ENCODE data around the gene IFI27.

IFI27 gene

GRCh38 chr14:94103554-94104150 lies 6.9 kb upstream of the IFI27 start:
- H3K27me3 ChIP-seq (ENCODE audit: insufficient read depth, insufficient read length) = no peaks in the 10 kb centered on the region
- no peaks in the 10 kb centered on the region for H3K4me1 ChIP-seq (ENCODE audit: insufficient read depth, insufficient read length)
- H3K4me3 ChIP-seq (ENCODE audit: insufficient read length, low read depth) = no peak overlapping the region
- TF ChIP-seq ZNF274 (IDR thresholded peaks at IDR 0.05; ENCODE audit: low read depth, low read length) (no peak), YY1 (IDR thresholded peaks at IDR 0.05; ENCODE audit: insufficient read depth, insufficient read length) (no peak), SUZ12 (IDR thresholded peaks at IDR 0.05; ENCODE audit: extremely low read depth, insufficient read depth, insufficient read length) (no peak)
- H3K9ac ChIP-seq (ENCODE audit: insufficient read length, low read depth) = no peak overlapping the region
- no peak for DNase-seq (ENCODE audit: low read depth, low spot score)
- H3K9me3 ChIP-seq (ENCODE audit: insufficient read depth, low read length) = no peaks in the 10 kb centered on the region
- peaks cover 28% of the 10 kb centered on the region for H3K36me3 ChIP-seq (ENCODE audit: insufficient read depth, insufficient read length, low read length)

GRCh38 chr14:94104731-94105130 lies 5.8 kb upstream of the IFI27 start:
- TF ChIP-seq YY1 (IDR thresholded peaks at IDR 0.05; ENCODE audit: insufficient read depth, insufficient read length) (no peak), ZNF274 (IDR thresholded peaks at IDR 0.05; ENCODE audit: low read depth, low read length) (no peak), SUZ12 (IDR thresholded peaks at IDR 0.05; ENCODE audit: extremely low read depth, insufficient read depth, insufficient read length) (no peak)
- Histone ChIP-seq H3K4me1 (ENCODE audit: insufficient read depth, insufficient read length) (peaks cover under 1% of the 10 kb centered on the region), H3K36me3 (ENCODE audit: insufficient read depth, insufficient read length, low read length) (peaks cover 23% of the 10 kb centered on the region), H3K4me3 (ENCODE audit: insufficient read length, low read depth) (no peak overlapping the region), H3K27me3 (ENCODE audit: insufficient read depth, insufficient read length) (no peaks in the 10 kb centered on the region), H3K9ac (ENCODE audit: insufficient read length, low read depth) (no peak overlapping the region), H3K9me3 (ENCODE audit: insufficient read depth, low read length) (no peaks in the 10 kb centered on the region)
- DNase-seq (ENCODE audit: low read depth, low spot score) = no peak

GRCh38 chr14:94109915-94110250 lies 653 bp upstream of the IFI27 start:
- TF ChIP-seq SUZ12 (IDR thresholded peaks at IDR 0.05; ENCODE audit: extremely low read depth, insufficient read depth, insufficient read length) (no peak), ZNF274 (IDR thresholded peaks at IDR 0.05; ENCODE audit: low read depth, low read length) (no peak), YY1 (IDR thresholded peaks at IDR 0.05; ENCODE audit: insufficient read depth, insufficient read length) (no peak)
- no peak for DNase-seq (ENCODE audit: low read depth, low spot score)
- Histone ChIP-seq H3K4me3 (ENCODE audit: insufficient read length, low read depth) (no peak overlapping the region), H3K9me3 (ENCODE audit: insufficient read depth, low read length) (no peaks in the 10 kb centered on the region), H3K27me3 (ENCODE audit: insufficient read depth, insufficient read length) (no peaks in the 10 kb centered on the region), H3K9ac (ENCODE audit: insufficient read length, low read depth) (no peak overlapping the region), H3K36me3 (ENCODE audit: insufficient read depth, insufficient read length, low read length) (no peaks in the 10 kb centered on the region), H3K4me1 (ENCODE audit: insufficient read depth, insufficient read length) (peaks cover 5% of the 10 kb centered on the region)

GRCh38 chr14:94111276-94112095 lies 950 bp downstream of the IFI27 start:
- Histone ChIP-seq H3K4me3 (ENCODE audit: insufficient read length, low read depth) (no peak overlapping the region), H3K27me3 (ENCODE audit: insufficient read depth, insufficient read length) (no peaks in the 10 kb centered on the region), H3K36me3 (ENCODE audit: insufficient read depth, insufficient read length, low read length) (no peaks in the 10 kb centered on the region), H3K4me1 (ENCODE audit: insufficient read depth, insufficient read length) (peaks cover 5% of the 10 kb centered on the region), H3K9me3 (ENCODE audit: insufficient read depth, low read length) (no peaks in the 10 kb centered on the region), H3K9ac (ENCODE audit: insufficient read length, low read depth) (no peak overlapping the region)
- no peak for DNase-seq (ENCODE audit: low read depth, low spot score)
- TF ChIP-seq SUZ12 (IDR thresholded peaks at IDR 0.05; ENCODE audit: extremely low read depth, insufficient read depth, insufficient read length) (no peak), YY1 (IDR thresholded peaks at IDR 0.05; ENCODE audit: insufficient read depth, insufficient read length) (no peak), ZNF274 (IDR thresholded peaks at IDR 0.05; ENCODE audit: low read depth, low read length) (no peak)

- TF ChIP-seq ZNF274 (IDR thresholded peaks at IDR 0.05; ENCODE audit: low read depth, low read length) (no peak), SUZ12 (IDR thresholded peaks at IDR 0.05; ENCODE audit: extremely low read depth, insufficient read depth, insufficient read length) (no peak), YY1 (IDR thresholded peaks at IDR 0.05; ENCODE audit: insufficient read depth, insufficient read length) (no peak)
- Histone ChIP-seq H3K4me1 (ENCODE audit: insufficient read depth, insufficient read length) (peaks cover 5% of the 10 kb centered on the region), H3K9me3 (ENCODE audit: insufficient read depth, low read length) (no peaks in the 10 kb centered on the region), H3K36me3 (ENCODE audit: insufficient read depth, insufficient read length, low read length) (no peaks in the 10 kb centered on the region), H3K4me3 (ENCODE audit: insufficient read length, low read depth) (no peak overlapping the region), H3K9ac (ENCODE audit: insufficient read length, low read depth) (no peak overlapping the region), H3K27me3 (ENCODE audit: insufficient read depth, insufficient read length) (no peaks in the 10 kb centered on the region)
- DNase-seq (ENCODE audit: low read depth, low spot score) = no peak
Measured at GRCh38 chr14:94112513-94113063, 2.1 kb downstream of the IFI27 start.

- no peak for DNase-seq (ENCODE audit: low read depth, low spot score)
- TF ChIP-seq YY1 (IDR thresholded peaks at IDR 0.05; ENCODE audit: insufficient read depth, insufficient read length) = no peak
- TF ChIP-seq ZNF274 (IDR thresholded peaks at IDR 0.05; ENCODE audit: low read depth, low read length) = no peak
- no peak for TF ChIP-seq SUZ12 (IDR thresholded peaks at IDR 0.05; ENCODE audit: extremely low read depth, insufficient read depth, insufficient read length)
- Histone ChIP-seq H3K9me3 (ENCODE audit: insufficient read depth, low read length) (no peaks in the 10 kb centered on the region), H3K4me1 (ENCODE audit: insufficient read depth, insufficient read length) (peaks cover 5% of the 10 kb centered on the region), H3K36me3 (ENCODE audit: insufficient read depth, insufficient read length, low read length) (no peaks in the 10 kb centered on the region), H3K4me3 (ENCODE audit: insufficient read length, low read depth) (no peak overlapping the region), H3K9ac (ENCODE audit: insufficient read length, low read depth) (no peak overlapping the region), H3K27me3 (ENCODE audit: insufficient read depth, insufficient read length) (no peaks in the 10 kb centered on the region)
Measured at GRCh38 chr14:94113073-94113472, 2.5 kb downstream of the IFI27 start.

GRCh38 chr14:94113490-94113889 lies 3.0 kb downstream of the IFI27 start:
- Histone ChIP-seq H3K9ac (ENCODE audit: insufficient read length, low read depth) (no peak overlapping the region), H3K9me3 (ENCODE audit: insufficient read depth, low read length) (no peaks in the 10 kb centered on the region), H3K36me3 (ENCODE audit: insufficient read depth, insufficient read length, low read length) (no peaks in the 10 kb centered on the region), H3K27me3 (ENCODE audit: insufficient read depth, insufficient read length) (no peaks in the 10 kb centered on the region), H3K4me3 (ENCODE audit: insufficient read length, low read depth) (no peak overlapping the region), H3K4me1 (ENCODE audit: insufficient read depth, insufficient read length) (peaks cover 5% of the 10 kb centered on the region)
- DNase-seq (ENCODE audit: low read depth, low spot score) = no peak
- TF ChIP-seq YY1 (IDR thresholded peaks at IDR 0.05; ENCODE audit: insufficient read depth, insufficient read length) = no peak
- TF ChIP-seq SUZ12 (IDR thresholded peaks at IDR 0.05; ENCODE audit: extremely low read depth, insufficient read depth, insufficient read length) = no peak
- no peak for TF ChIP-seq ZNF274 (IDR thresholded peaks at IDR 0.05; ENCODE audit: low read depth, low read length)
